T-helper 22 cell (primary cell): ENCODE data around the gene COL4A2.
"Not testable (repeated sequence)": the region's sequence is repeated elsewhere in the genome, so short reads cannot be mapped to it uniquely, and the experiment has no call there.

ENCODE experiments used
- DNase-seq: peaks from one replicate; pipeline ENCODE4 v3.0.0-alpha.2; 2020; ENCODE audit warnings: low read depth

The COL4A2 gene

DNA sequence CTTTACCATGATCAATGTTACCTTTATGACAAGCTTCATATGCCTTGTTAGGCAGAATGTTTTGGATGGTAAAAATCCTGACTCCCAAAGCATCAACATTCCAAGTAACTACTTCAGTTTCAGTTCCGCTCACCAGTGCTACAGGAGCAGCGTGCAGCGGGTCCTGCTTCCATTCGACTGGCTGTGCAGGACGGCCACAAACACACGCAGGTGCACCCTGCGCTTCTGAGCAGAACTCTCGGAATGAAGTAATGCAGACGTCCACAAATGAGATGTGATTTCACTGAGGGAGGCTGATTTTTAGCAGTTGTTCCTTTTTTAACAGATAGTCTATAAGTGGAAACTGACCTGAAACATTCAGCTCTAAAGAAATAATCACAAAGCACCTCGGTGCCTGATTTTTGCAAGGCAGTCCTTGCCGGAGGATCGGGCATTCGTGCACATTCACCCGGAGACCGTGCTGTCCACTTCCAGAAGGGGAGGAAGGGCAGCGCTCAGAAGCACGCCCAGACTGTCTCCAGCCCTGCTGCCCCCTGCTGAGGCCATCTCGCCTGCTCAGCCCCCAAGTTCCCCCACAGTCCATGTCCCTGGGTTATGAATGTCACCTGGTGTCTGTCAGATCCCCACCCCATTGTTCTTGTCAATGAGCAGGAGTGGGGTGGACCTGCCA is 168.6 kb downstream of the COL4A2 start:
- DNase-seq: no peak

GRCh38 chr13:110476220-110476617 is 169.1 kb downstream of the COL4A2 start:
- no peak for DNase-seq

- no peak for DNase-seq
Observed at GRCh38 chr13:110477706-110478245, 170.7 kb downstream of the COL4A2 start.

- no peak for DNase-seq
Observed at GRCh38 chr13:110478405-110479214, 171.5 kb downstream of the COL4A2 start.

- DNase-seq: no peak
Observed at GRCh38 chr13:110479215-110479545, 172.1 kb downstream of the COL4A2 start.

GRCh38 chr13:110479648-110480047 is 172.6 kb downstream of the COL4A2 start:
- DNase-seq: no peak

DNA sequence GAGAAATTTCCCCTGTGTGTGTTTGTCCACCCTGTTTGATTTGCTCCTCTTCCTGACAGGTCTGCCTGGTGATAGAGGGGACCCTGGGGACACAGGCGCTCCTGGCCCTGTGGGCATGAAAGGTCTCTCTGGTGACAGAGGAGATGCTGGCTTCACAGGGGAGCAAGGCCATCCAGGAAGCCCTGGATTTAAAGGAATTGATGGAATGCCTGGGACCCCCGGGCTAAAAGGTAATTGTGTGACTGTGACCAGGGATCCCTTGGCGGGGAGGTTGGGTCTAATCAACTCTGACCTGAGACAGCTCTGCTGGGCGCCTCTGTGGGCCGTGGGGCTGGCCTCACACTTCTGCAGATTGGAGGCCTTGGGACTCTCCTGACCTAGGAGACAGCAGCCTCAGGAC is 173.1 kb downstream of the COL4A2 start:
- DNase-seq: no peak

- no peak for DNase-seq
Observed at GRCh38 chr13:110483386-110483968, 176.4 kb downstream of the COL4A2 start.

DNA sequence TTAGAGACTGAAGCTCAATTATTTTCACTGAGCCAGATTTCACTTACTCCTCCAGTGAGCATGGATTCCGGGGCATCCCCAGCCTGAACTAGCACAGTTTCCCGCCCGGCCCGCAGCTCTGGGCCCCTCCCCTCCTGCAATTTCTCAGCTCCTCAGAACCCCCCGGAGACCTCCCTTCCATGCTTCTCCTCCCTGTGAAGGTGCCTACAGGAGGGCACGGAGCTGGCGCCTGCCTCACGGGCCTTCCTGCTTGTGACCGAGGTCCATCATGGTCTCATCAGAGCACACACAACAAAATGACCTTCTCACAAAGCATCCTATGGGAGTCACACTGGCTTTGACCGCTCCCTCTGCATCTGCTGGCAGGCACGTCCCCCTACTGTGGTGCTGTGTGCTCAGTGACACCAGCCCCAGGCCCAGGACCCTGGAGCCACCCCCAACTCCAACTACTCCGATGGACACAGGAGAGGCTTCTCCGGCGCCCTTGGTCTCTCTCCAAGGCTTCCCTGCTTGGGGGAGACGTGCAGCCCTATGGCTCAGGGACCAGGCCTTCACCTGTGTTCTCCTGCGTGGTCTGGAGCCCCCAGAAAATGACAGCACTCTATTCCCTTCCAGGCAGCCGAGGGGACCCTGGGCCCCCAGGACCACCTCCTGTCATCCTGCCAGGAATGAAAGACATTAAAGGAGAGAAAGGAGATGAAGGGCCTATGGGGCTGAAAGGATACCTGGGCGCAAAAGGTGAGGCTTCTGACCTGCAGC is 177.4 kb downstream of the COL4A2 start:
- no peak for DNase-seq

GRCh38 chr13:110485604-110486003 is 178.5 kb downstream of the COL4A2 start:
- no peak for DNase-seq

DNA sequence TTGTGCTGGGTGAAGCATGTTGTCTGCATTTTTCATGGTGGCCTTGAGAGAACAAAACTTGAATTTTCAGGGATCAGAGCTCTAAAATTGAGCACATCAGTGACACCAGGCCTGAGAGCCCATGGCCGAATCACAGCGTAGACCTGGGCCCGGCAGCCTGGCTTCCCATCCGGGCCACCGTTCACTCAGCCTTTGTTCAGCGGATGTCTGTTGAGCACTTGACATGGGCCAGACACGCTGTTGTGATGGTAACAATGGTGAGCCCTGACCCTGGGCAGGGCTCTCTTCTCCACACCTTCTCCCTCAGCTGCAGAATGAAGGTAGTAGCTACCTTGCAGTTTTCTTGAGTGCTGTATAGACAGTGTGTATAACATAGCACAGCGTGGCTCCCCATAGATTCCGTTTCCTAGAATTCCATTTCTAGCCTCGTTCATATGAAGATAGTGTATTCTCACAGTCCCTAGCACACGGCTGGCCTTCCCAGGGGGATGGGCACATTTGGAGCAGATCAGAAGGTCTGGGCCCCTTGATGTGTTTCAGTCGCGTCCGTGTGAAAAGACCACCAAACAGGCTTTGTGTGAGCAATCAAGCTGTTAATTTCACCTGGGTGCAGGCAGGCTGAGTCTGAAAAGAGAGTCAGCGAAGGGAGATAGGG is 179.1 kb downstream of the COL4A2 start:
- no peak for DNase-seq

DNA sequence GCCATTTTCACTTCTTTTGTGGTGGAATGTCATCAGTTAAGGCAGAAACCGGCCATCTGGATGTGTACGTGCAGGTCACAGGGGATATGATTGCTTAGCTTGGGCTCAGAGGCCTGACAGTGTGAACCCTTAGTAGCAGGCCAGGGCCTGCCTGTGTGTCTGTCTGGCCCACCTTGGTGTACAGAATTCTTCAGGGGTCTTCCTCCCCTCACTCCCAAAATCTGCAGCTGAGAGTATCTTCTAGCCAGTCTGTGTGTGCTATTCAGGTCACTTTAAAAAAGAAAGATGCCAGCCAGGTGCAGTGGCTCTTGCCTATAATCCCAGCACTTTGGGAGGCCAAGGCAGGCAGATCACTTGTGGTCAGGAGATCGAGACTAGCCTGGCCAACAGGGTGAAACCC is 179.8 kb downstream of the COL4A2 start:
- DNase-seq: not testable (repeated sequence)

DNA sequence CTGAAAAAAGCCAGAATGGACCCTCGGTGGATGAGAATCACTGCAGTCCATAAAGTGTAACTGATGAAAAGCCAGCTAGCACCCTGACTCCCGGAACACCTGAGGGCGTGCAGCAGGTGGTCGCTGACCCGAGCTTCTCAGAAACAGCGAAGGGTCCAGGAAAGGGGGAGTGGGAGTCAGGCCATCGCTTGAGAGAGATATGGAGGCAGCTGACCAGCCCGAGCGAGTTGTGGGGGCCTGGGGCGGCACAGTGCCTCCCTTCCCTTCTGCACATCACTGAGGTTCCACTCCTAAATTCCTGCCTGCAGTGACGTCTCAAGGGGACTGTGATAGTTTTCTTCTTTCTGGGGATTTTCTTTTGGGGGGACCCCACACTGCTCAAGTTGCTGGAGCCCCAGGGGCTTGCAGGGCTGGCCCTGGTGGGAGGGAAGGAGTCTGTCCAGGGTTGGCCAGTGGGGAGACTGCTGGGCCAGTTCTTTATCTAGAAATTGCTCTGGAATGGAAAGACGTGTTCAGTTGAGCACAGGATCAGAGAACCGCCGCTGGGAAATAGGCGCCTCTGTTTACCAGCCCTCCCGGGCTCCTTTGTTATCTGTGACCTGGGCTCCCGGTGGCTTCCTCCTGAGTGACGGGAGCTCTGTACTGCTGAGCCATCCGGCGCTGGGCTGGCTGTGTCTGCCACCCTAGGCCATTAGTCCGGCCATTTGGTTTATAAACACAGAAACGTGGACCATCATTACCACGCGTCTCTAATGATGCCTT is 183.1 kb downstream of the COL4A2 start:
- no peak for DNase-seq

GRCh38 chr13:110491869-110492678 is 185.0 kb downstream of the COL4A2 start:
- no peak for DNase-seq

GRCh38 chr13:110492679-110493593 is 185.9 kb downstream of the COL4A2 start:
- DNase-seq: no peak

DNA sequence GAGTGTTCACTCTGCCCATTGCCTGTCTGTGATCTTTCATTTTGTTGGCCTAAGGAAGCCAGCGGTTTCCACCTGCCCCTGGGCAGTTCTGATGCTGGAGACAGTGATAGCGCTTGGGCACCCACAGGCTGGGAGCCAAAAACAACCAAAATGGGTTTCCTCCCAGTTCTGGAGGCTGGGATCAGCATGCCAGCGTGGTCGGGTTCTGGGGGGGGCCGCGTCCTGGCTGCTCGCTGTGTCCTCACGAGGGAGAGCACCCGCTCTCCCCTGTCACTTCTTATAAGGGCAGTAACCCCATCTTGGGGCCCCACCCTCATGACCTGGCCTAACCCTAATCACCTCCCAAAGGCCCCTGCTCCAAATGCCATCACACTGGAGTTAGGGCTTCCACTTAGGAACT is 186.5 kb downstream of the COL4A2 start:
- DNase-seq: no peak

DNA sequence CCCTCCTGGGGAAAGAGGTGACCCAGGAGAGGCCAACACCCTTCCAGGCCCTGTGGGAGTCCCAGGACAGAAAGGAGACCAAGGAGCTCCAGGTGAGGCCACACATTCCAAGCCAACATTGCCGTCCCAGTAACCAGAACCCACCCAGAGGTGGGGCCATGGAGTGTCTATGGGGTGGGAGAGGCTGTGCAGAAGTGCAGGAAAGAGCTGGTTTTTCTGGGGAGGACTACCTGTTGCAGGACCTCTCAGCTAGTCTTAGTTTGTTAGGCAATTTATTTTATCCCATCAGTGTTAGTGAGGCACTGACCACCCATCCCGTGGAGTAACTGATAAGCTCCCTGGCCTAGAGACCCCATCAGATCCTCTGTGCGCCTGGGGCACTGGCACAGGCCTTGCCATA is 188.3 kb downstream of the COL4A2 start:
- DNase-seq: no peak

DNA sequence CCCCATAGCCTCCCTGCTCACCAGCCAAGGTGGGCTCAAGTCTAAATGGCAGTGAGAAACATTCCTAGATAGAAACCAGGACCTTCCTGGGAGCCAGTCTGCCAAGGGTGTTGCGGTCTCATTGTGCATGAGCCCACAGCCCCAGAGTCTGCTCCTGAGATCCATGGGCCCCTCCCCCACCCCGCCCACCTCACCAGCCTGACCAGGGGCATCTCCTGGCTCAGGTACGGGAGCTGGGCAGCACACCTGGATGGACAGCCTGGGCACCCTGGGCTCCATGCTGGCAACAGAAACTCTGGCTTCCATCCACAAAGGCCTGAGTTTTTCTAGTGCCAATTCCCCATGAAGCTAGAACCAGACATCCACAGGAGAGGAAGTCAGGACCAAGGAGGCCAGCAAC is 188.8 kb downstream of the COL4A2 start:
- DNase-seq: no peak

- no peak for DNase-seq
Observed at GRCh38 chr13:110496281-110496680, 189.2 kb downstream of the COL4A2 start.
